OCI-LY1 (cell line): Measurements from ENCODE around the gene ASIP.

ENCODE experiments used
- CTCF ChIP-seq: fragments of 200-600 bp; sonication (generic), shearing (Covaris generic); IDR thresholded peaks from 2 replicates; pipeline ENCODE4 v1.5.1; 2017; ENCODE audit warnings: mild to moderate bottlenecking, antibody characterized with exemption, low read length, moderate library complexity, mixed read lengths
- EZH2 ChIP-seq: fragments of 200-600 bp; sonication (generic), shearing (Covaris generic); IDR thresholded peaks from 2 replicates; pipeline ENCODE4 v1.8.0; 2017; ENCODE audit warnings: borderline replicate concordance, mixed run types, mild to moderate bottlenecking, antibody characterized with exemption, low read length, moderate library complexity, mixed read lengths

DNA sequence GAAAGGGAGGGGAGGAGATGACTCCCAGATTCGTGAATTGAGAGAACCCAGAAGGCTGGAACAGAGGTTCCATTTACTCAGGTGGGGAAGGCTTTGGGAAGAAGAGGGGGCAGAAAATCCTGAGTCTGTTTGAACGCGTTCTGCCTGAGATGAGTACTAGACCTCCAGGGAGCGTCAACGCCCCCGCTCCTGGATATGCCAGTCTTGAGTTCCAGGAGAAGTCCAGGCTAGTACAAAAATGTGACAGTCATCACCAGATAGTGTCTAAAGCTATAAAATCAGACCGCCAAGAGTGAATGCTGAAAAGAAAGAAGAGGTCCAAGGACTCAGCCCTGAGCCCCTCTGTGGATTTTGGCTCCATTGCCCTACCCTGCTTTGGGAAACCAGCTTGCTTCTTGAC, 53.3 kb downstream of the ASIP start:
- TF ChIP-seq CTCF, result no peak
- no peak for TF ChIP-seq EZH2
